PC-9 (cell line): Measurements from ENCODE around the gene ZNF653. TPM values are rescaled to one million over a fixed set of nuclear protein-coding genes. Genes with fewer than 3 reads are reported as not detected.

Experiments used
- BruUV-seq: library from RNA; stranded (reverse); fragments of 400-500 nt; replicated peaks from 2 replicates; lab custom pipeline; 2021; lab: Mats Ljungman, UMichigan
- CTCF ChIA-PET: fragments of 300-600 bp; sonication (Branson Sonifier 250); formaldehyde crosslinking; loops from one replicate; lab custom pipeline; 2022; ENCODE audit warnings: antibody characterized with exemption; lab: Charles Lee
- POLR2A ChIA-PET: fragments of 300-600 bp; sonication (Branson Sonifier 250); formaldehyde crosslinking; loops from one replicate; lab custom pipeline; 2022; ENCODE audit warnings: antibody characterized with exemption; ENCODE audit not compliant: unreplicated experiment; lab: Charles Lee
- DNase-seq, 2 experiments: peaks; one replicate each; pipeline versions ENCODE4 v3.0.0 to v3.0.0-alpha.2; 2015 to 2022; ENCODE audit warnings: mixed read lengths in 1 of 2
- H2AFZ ChIP-seq: fragments of 200-600 bp; sonication (generic); 2 replicates; pipeline ENCODE4 v1.8.1; 2017; ENCODE audit warnings: antibody characterized with exemption
- H3F3A ChIP-seq: fragments of 200-600 bp; sonication (generic); 2 replicates; pipeline ENCODE4 v1.8.1; 2017; ENCODE audit warnings: antibody characterized with exemption, mild to moderate bottlenecking, low read depth; ENCODE audit not compliant: insufficient read depth
- H3K27ac ChIP-seq: fragments of 200-600 bp; sonication (generic); 2 replicates; pipeline ENCODE4 v1.6.1; 2016; ENCODE audit warnings: mixed run types
- H3K27me3 ChIP-seq: fragments of 200-600 bp; sonication (generic); 2 replicates; pipeline ENCODE4 v1.6.1; 2016; ENCODE audit warnings: low read depth, mixed run types; ENCODE audit not compliant: insufficient read depth
- H3K36me3 ChIP-seq: fragments of 200-600 bp; sonication (generic); 2 replicates; pipeline ENCODE4 v1.6.1; 2016; ENCODE audit warnings: low read depth, mixed run types
- H3K4me1 ChIP-seq: fragments of 200-600 bp; sonication (generic); replicated peaks from 2 replicates; pipeline ENCODE4 v1.6.1; 2016; ENCODE audit warnings: mixed run types; ENCODE audit not compliant: insufficient read depth
- H3K4me2 ChIP-seq: fragments of 200-600 bp; sonication (generic); 2 replicates; pipeline ENCODE4 v1.6.1; 2017; ENCODE audit warnings: mixed run types
- H3K4me3 ChIP-seq: fragments of 200-600 bp; sonication (generic); 2 replicates; pipeline ENCODE4 v1.6.1; 2016; ENCODE audit warnings: mixed run types
- H3K79me2 ChIP-seq: fragments of 200-600 bp; sonication (generic); 2 replicates; pipeline ENCODE4 v1.6.1; 2017; ENCODE audit warnings: low read depth, mixed run types
- H3K9me2 ChIP-seq: fragments of 200-600 bp; sonication (generic); 2 replicates; pipeline ENCODE4 v1.8.1; 2017; ENCODE audit warnings: mild to moderate bottlenecking; ENCODE audit not compliant: insufficient read depth
- H3K9me3 ChIP-seq: fragments of 200-600 bp; sonication (generic); 2 replicates; pipeline ENCODE4 v1.8.1; 2016; ENCODE audit warnings: low read depth; ENCODE audit not compliant: insufficient read depth
- H4K20me1 ChIP-seq: fragments of 200-600 bp; sonication (generic); 2 replicates; pipeline ENCODE4 v1.8.1; 2017; ENCODE audit not compliant: insufficient read depth
- CTCF ChIP-seq: fragments of 200-600 bp; sonication (generic); conservative IDR thresholded peaks from 2 replicates; pipeline ENCODE4 v1.6.1; 2017; ENCODE audit warnings: mixed run types, antibody characterized with exemption, mild to moderate bottlenecking, moderate library complexity
- EZH2 ChIP-seq: fragments of 200-600 bp; sonication (generic); IDR thresholded peaks from 2 replicates; pipeline ENCODE4 v1.8.0; 2017; ENCODE audit warnings: antibody characterized with exemption, low read depth
- intact Hi-C: fragments of 100-400 bp; cut with micrococcal nuclease; formaldehyde crosslinking; loops from one replicate; pipeline ENCODE4 v1.10.0; 2022; ENCODE audit not compliant: unreplicated experiment
- total RNA-seq: library from RNA; stranded (reverse); gene quantifications from 2 replicates; pipeline ENCODE4 v1.2.3, GENCODE V29; 2021

ZNF653 gene
- total RNA-seq, 1 experiment from 2014 or later: 13.4 TPM

DNA sequence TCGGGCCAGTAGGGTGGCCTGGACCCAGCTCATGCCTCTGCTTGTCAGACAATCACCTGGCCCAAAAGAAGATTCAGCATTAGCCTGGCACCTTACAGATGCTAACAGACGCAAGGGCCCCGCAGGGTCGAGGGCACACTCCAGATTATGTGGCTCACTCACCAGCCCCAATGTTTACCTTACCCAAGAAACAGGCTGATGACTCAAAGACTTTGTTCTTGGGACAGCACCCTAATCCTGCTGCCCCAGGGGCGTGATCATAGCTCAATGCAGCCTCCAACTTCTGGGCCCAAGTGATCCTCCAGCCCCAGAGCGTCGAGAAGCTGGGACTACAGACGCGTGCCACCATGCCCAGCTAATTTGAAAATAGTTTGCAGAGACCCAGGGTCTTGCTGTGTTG, 13.5 kb upstream of the ZNF653 start:
- ChIA-PET POLR2A (interaction anchor here (0.7 kb wide), 1 partner anchor 105 kb away, joined by 4 read pairs; no protein-coding TSS in a partner anchor), CTCF (no interaction called here)
- Histone ChIP-seq H3K36me3 (no peaks in the 10 kb centered on the region), H3K4me3 (no peak overlapping the region), H2AFZ (no peak overlapping the region), H3K4me1 (no peaks in the 10 kb centered on the region), H3K27me3 (no peaks in the 10 kb centered on the region), H3K4me2 (no peak overlapping the region), H3F3A (peaks cover 3% of the 10 kb centered on the region; the same call in 1 of the 2 replicates), H3K79me2 (no peaks in the 10 kb centered on the region), H4K20me1 (peaks cover 4% of the 10 kb centered on the region; the same call in 1 of the 2 replicates), H3K9me2 (no peaks in the 10 kb centered on the region), H3K27ac (no peak overlapping the region), H3K9me3 (no peaks in the 10 kb centered on the region)
- no TSS peak for BruUV-seq
- intact Hi-C loops: no loop called here
- DNase-seq: no peak
- TF ChIP-seq CTCF: no peak
- no peak for TF ChIP-seq EZH2

DNA sequence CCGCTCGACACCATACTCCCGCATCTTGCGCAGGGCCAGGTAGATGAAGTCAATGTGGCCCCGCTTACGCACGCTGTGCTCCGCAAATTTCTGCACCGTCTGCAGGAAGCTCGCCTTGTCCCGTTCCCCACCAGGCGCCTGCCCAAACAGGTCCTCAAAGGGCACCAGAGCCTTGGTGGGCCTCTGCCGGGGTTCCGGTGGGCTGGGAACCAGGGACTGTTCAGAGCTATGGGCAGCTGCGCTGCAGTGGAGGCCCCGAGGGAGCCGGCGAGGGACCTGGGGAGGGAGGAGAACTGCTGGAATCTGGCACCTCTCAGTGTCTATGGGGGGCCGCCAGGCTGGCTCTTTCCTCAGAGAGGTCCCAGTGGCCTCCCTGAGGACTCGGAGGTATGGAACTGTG, 8.3 kb upstream of the ZNF653 start:
- H3K36me3 ChIP-seq: no peaks in the 10 kb centered on the region
- H3F3A ChIP-seq: peaks cover 3% of the 10 kb centered on the region; the same call in 1 of the 2 replicates
- no peaks in the 10 kb centered on the region for H3K4me1 ChIP-seq
- intact Hi-C loops: no loop called here
- H3K4me3 ChIP-seq: no peak overlapping the region
- no peaks in the 10 kb centered on the region for H3K79me2 ChIP-seq
- no peak overlapping the region for H2AFZ ChIP-seq
- H3K9me2 ChIP-seq: no peaks in the 10 kb centered on the region
- H3K27me3 ChIP-seq: no peaks in the 10 kb centered on the region
- TF ChIP-seq CTCF (no peak), EZH2 (no peak)
- H3K4me2 ChIP-seq: no peak overlapping the region
- H3K9me3 ChIP-seq: no peaks in the 10 kb centered on the region
- no peak overlapping the region for H3K27ac ChIP-seq
- POLR2A ChIA-PET: no interaction called here
- CTCF ChIA-PET: interaction anchor here (0.6 kb wide), 1 partner anchor 15 kb away, joined by 4 read pairs; the partner anchor contains the start of gene ECSIT
- BruUV-seq: no TSS peak
- no peaks in the 10 kb centered on the region for H4K20me1 ChIP-seq
- no peak for DNase-seq

- no peaks in the 10 kb centered on the region for H4K20me1 ChIP-seq
- H2AFZ ChIP-seq: no peak overlapping the region
- no peaks in the 10 kb centered on the region for H3K27me3 ChIP-seq
- no peak overlapping the region for H3K4me2 ChIP-seq
- H3K9me3 ChIP-seq: no peaks in the 10 kb centered on the region
- H3K36me3 ChIP-seq: no peaks in the 10 kb centered on the region
- DNase-seq: no peak
- H3K4me3 ChIP-seq: no peak overlapping the region
- ChIA-PET CTCF (no interaction called here), POLR2A (no interaction called here)
- TF ChIP-seq EZH2 (no peak), CTCF (no peak)
- no peak overlapping the region for H3K27ac ChIP-seq
- intact Hi-C loops: no loop called here
- no peaks in the 10 kb centered on the region for H3K79me2 ChIP-seq
- BruUV-seq: no TSS peak
- H3K4me1 ChIP-seq: 0 out of 2 replicates have a peak, but pooled peaks cover 4% of the 10 kb centered on the region
- H3K9me2 ChIP-seq: no peaks in the 10 kb centered on the region
- no peaks in the 10 kb centered on the region for H3F3A ChIP-seq
These were observed 4.8 kb upstream of the ZNF653 start for GRCh38 chr19:11510444-11510843.
